Small intestine (tissue), 7 donors: ENCODE data around the gene RGSL1. TPM values are rescaled to one million over a fixed set of nuclear protein-coding genes. Genes with fewer than 3 reads are reported as not detected.

Experiments
- DNase-seq, 2 donors: peaks; one replicate each; pipeline versions ENCODE4 v3.0.0 to v3.0.0-alpha.2; 2013
- FAIRE-seq: peaks from 2 replicates; lab custom pipeline; 2012; peaks lifted over from hg19 to GRCh38; lab: Jason Lieb, UNC
- H3K27ac ChIP-seq, 3 donors: one replicate each; pipeline ENCODE4 v1.5.1; 2013; ENCODE audit warnings: low read length in 2 of 3, mild to moderate bottlenecking in 2 of 3, control low read depth in 1 of 3, inconsistent platforms in 1 of 3, low read depth in 1 of 3, moderate library complexity in 1 of 3
- H3K27me3 ChIP-seq, 3 donors: one replicate each; pipeline ENCODE4 v1.6.1; 2013; ENCODE audit warnings: low read length in 3 of 3, inconsistent platforms in 1 of 3; ENCODE audit not compliant: control insufficient read depth in 3 of 3, insufficient read depth in 3 of 3
- H3K36me3 ChIP-seq, 3 donors: one replicate each; pipeline ENCODE4 v1.6.1; 2013; ENCODE audit warnings: low read length in 3 of 3, inconsistent platforms in 1 of 3, low read depth in 1 of 3, mild to moderate bottlenecking in 1 of 3, moderate library complexity in 1 of 3; ENCODE audit not compliant: control insufficient read depth in 3 of 3, insufficient read depth in 2 of 3
- H3K4me1 ChIP-seq, 3 donors: one replicate each; pipeline ENCODE4 v1.6.1; 2013; ENCODE audit warnings: low read length in 2 of 3, inconsistent platforms in 1 of 3, low read depth in 1 of 3, mild to moderate bottlenecking in 1 of 3, moderate library complexity in 1 of 3; ENCODE audit not compliant: control insufficient read depth in 3 of 3, insufficient read depth in 2 of 3
- H3K4me3 ChIP-seq, 3 donors: one replicate each; pipeline ENCODE4 v1.5.1; 2013; ENCODE audit warnings: low read length in 3 of 3, control low read depth in 1 of 3, inconsistent platforms in 1 of 3, low read depth in 1 of 3, mild to moderate bottlenecking in 1 of 3, moderate library complexity in 1 of 3
- H3K9me3 ChIP-seq, 2 donors: one replicate each; pipeline ENCODE4 v1.6.1; 2013; ENCODE audit warnings: low read depth in 1 of 2, low read length in 1 of 2; ENCODE audit not compliant: control insufficient read depth in 2 of 2, insufficient read depth in 1 of 2
- WGBS, 3 donors: extraction: QIAGEN DNeasy Blood & Tissue Kit; methylation state at CpG; one replicate each; pipeline ENCODE4 v1.1.7; 2013; 5-methylcytosine and 5-hydroxymethylcytosine counted together
- polyA plus RNA-seq, 4 donors: library from polyadenylated mRNA; stranded (reverse) in 3 of 4; unstranded in 1 of 4; fragments of 200-250 nt in 3 of 4; fragments of 120-200 nt in 1 of 4; gene quantifications; one replicate each; pipeline versions ENCODE4 v1.2.1 to v1.2.3, GENCODE V29; 2013
- donor health status: healthy with polysubstance abuse.
- donor health status: control.
- donor health status: control.
- donor health status: Bipolar disorder and iron deficiency.
- donor health status: healthy.

The RGSL1 gene
- polyA plus RNA-seq, 4 donors = not detected

DNA sequence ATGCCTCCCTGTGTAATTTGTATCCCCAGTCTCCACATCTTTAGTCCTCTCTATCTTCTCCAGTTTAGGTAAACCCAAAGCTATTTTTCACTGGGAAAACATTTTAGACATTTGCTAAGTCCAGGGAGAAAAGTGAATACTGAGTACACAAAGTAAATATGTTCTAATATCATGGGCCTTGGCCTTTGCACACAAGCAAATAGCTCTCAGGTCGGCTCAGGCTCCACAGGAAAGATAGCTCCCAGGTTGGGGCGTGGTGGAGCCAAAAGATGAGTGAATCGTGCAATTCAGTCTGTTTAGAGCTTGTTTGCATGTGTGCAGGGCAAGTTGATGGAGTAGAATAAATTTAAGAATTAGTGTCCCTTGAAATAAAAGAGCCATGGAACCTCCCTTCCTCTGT lies 7.9 kb downstream of the RGSL1 start:
- Histone ChIP-seq H3K36me3 (no peaks in the 10 kb centered on the region), H3K9me3 (no peaks in the 10 kb centered on the region), H3K27ac (no peak overlapping the region), H3K4me1 (no peaks in the 10 kb centered on the region), H3K4me3 (no peak overlapping the region), H3K27me3 (peaks cover 0 to 3% (median 0%) of the 10 kb centered on the region in 3 donors)
- DNase-seq (no peak), FAIRE-seq (no peak)
- WGBS, 3 donors = 20 to 64% (median 34%) methylated on average over 3 of the region's 3 CpGs

- Histone ChIP-seq H3K4me1 (no peaks in the 10 kb centered on the region), H3K4me3 (no peak overlapping the region), H3K27me3 (peaks cover 0 to 3% (median 0%) of the 10 kb centered on the region in 3 donors), H3K27ac (no peak overlapping the region), H3K9me3 (no peaks in the 10 kb centered on the region), H3K36me3 (no peaks in the 10 kb centered on the region)
- WGBS, 3 donors = 83% methylated on average over 3 of the region's 3 CpGs
- FAIRE-seq = no peak
- DNase-seq = no peak
These were observed 10.0 kb downstream of the RGSL1 start for GRCh38 chr1:182459949-182460348.

- no peak for FAIRE-seq
- H3K27me3 ChIP-seq = peaks cover 0 to 3% (median 0%) of the 10 kb centered on the region in 3 donors
- no peak for DNase-seq
- H3K4me1 ChIP-seq = no peaks in the 10 kb centered on the region
- H3K36me3 ChIP-seq = no peaks in the 10 kb centered on the region
- no peaks in the 10 kb centered on the region for H3K9me3 ChIP-seq
- H3K4me3 ChIP-seq = no peak overlapping the region
- no peak overlapping the region for H3K27ac ChIP-seq
These were observed 10.6 kb downstream of the RGSL1 start for GRCh38 chr1:182460550-182460951.

- no peak overlapping the region for H3K27ac ChIP-seq
- no peaks in the 10 kb centered on the region for H3K36me3 ChIP-seq
- FAIRE-seq (no peak), DNase-seq (no peak)
- H3K9me3 ChIP-seq = peaks cover 0 to 6% of the 10 kb centered on the region in 2 donors
- H3K4me1 ChIP-seq = no peaks in the 10 kb centered on the region
- no peak overlapping the region for H3K4me3 ChIP-seq
- no peaks in the 10 kb centered on the region for H3K27me3 ChIP-seq
- 85 to 95% (median 92%) methylated on average over 4 of the region's 4 CpGs for WGBS, 3 donors
These were observed 23.6 kb downstream of the RGSL1 start for GRCh38 chr1:182473556-182473955.

GRCh38 chr1:182476625-182477024 lies 26.7 kb downstream of the RGSL1 start:
- no peak for FAIRE-seq
- Histone ChIP-seq H3K27ac (no peak overlapping the region), H3K9me3 (peaks cover 0 to 6% of the 10 kb centered on the region in 2 donors), H3K27me3 (peaks cover 0 to 1% (median 0%) of the 10 kb centered on the region in 3 donors), H3K4me1 (no peaks in the 10 kb centered on the region), H3K36me3 (no peaks in the 10 kb centered on the region), H3K4me3 (no peak overlapping the region)
- 62 to 70% (median 70%) methylated on average over 2 of the region's 2 CpGs for WGBS, 3 donors
- no peak for DNase-seq

DNA sequence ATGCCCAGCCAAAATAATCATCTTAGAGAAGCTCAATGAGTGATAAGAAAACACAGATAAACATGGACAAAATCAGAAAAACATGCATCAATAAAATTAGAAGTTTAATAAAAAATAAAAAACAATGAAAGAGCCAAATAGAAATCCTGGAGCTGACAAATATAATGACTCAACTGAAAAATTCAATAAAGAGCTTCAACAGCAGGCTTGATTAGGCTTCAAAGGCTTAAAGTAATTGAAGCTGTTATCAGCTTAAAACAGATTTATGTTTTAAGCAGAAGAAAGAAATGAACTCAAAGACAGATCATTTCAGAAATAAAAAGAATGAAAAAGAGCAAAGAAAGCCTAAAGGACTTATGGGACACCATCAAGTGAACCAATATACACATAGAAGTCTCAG lies 28.3 kb downstream of the RGSL1 start:
- Histone ChIP-seq H3K4me3 (no peak overlapping the region), H3K9me3 (peaks cover 0 to 6% of the 10 kb centered on the region in 2 donors), H3K27ac (no peak overlapping the region), H3K4me1 (no peaks in the 10 kb centered on the region), H3K36me3 (no peaks in the 10 kb centered on the region), H3K27me3 (peaks cover 0 to 2% (median 0%) of the 10 kb centered on the region in 3 donors)
- no peak for FAIRE-seq
- DNase-seq = no peak

- 95 to 98% (median 98%) methylated on average over 2 of the region's 2 CpGs for WGBS, 3 donors
- Histone ChIP-seq H3K36me3 (no peaks in the 10 kb centered on the region), H3K9me3 (no peaks in the 10 kb centered on the region), H3K4me1 (no peaks in the 10 kb centered on the region), H3K27ac (no peak overlapping the region), H3K4me3 (no peak overlapping the region), H3K27me3 (peaks cover 0 to 2% (median 0%) of the 10 kb centered on the region in 3 donors)
- FAIRE-seq = no peak
- DNase-seq = no peak
These were observed 34.1 kb downstream of the RGSL1 start for GRCh38 chr1:182484067-182484466.

- WGBS, 3 donors = 54 to 57% (median 55%) methylated on average over 5 of the region's 5 CpGs
- Histone ChIP-seq H3K4me3 (no peak overlapping the region), H3K36me3 (no peaks in the 10 kb centered on the region), H3K27me3 (peaks cover 0 to 2% (median 0%) of the 10 kb centered on the region in 3 donors), H3K27ac (no peak overlapping the region), H3K4me1 (no peaks in the 10 kb centered on the region), H3K9me3 (no peaks in the 10 kb centered on the region)
- peak; percentile 11 to 12 for DNase-seq
- FAIRE-seq = no peak
These were observed 34.7 kb downstream of the RGSL1 start for GRCh38 chr1:182484531-182485257.

GRCh38 chr1:182485861-182486260 lies 35.9 kb downstream of the RGSL1 start:
- 77 to 87% (median 77%) methylated on average over 3 of the region's 3 CpGs for WGBS, 3 donors
- no peak for FAIRE-seq
- Histone ChIP-seq H3K27ac (no peak overlapping the region), H3K36me3 (no peaks in the 10 kb centered on the region), H3K4me3 (no peak overlapping the region), H3K4me1 (no peaks in the 10 kb centered on the region), H3K9me3 (no peaks in the 10 kb centered on the region), H3K27me3 (peaks cover 0 to 2% (median 0%) of the 10 kb centered on the region in 3 donors)
- DNase-seq = no peak
